Colonic mucosa (tissue), 4 donors: ENCODE measurements around the gene AXIN1. TPM values are rescaled to one million over a fixed set of nuclear protein-coding genes. Genes with fewer than 3 reads are reported as not detected.
A peak's percentile ranks its signal among the peaks of the same experiment; 100 is the strongest.

Experiments used
- DNase-seq: peaks from one replicate; pipeline ENCODE4 v3.0.0-alpha.2; 2020
- H3K27ac ChIP-seq: fragments of 200-600 bp; one replicate; pipeline ENCODE4 v1.8.0; 2021
- H3K27me3 ChIP-seq: fragments of 200-600 bp; one replicate; pipeline ENCODE4 v1.8.0; 2021
- H3K36me3 ChIP-seq: fragments of 200-600 bp; one replicate; pipeline ENCODE4 v1.8.0; 2021
- H3K4me1 ChIP-seq: fragments of 200-600 bp; one replicate; pipeline ENCODE4 v1.8.0; 2021; ENCODE audit warnings: mild to moderate bottlenecking
- H3K4me3 ChIP-seq: fragments of 200-600 bp; one replicate; pipeline ENCODE4 v1.8.0; 2021
- H3K9ac ChIP-seq, 2 donors: one replicate each; pipeline ENCODE4 v1.7.0; 2013; ENCODE audit warnings: control low read depth in 2 of 2, low read depth in 2 of 2, low read length in 2 of 2
- H3K9me3 ChIP-seq: fragments of 200-600 bp; one replicate; pipeline ENCODE4 v1.8.0; 2021
- intact Hi-C: fragments of 100-400 bp; cut with DNase I; formaldehyde crosslinking; loops from one replicate; pipeline ENCODE4 v1.14.1; 2022
- total RNA-seq, 2 donors: library from RNA; stranded (reverse); fragmentation: NEBNext Ultra II Directional in 1 of 2; extraction: Animal tissue kit (Norgen Biotek cat#: 25700) in 1 of 2; gene quantifications; one replicate each; pipeline ENCODE4 v1.2.1, GENCODE V29; 2021
- TF ChIP-seq, protein P1 (sequence below): fragments of 200-600 bp; IDR thresholded peaks from one replicate; pipeline ENCODE4 v1.8.0; 2022; ENCODE audit warnings: antibody characterized with exemption, mild to moderate bottlenecking
- donor health status: healthy.
- donor health status: DM: no; HTN: no; CAD: no.
- donor health status: DM: no; HTN: no; CAD: no.

The AXIN1 gene
- total RNA-seq, 2 donors from 2014 or later = 33.4 to 34.3 TPM

DNA sequence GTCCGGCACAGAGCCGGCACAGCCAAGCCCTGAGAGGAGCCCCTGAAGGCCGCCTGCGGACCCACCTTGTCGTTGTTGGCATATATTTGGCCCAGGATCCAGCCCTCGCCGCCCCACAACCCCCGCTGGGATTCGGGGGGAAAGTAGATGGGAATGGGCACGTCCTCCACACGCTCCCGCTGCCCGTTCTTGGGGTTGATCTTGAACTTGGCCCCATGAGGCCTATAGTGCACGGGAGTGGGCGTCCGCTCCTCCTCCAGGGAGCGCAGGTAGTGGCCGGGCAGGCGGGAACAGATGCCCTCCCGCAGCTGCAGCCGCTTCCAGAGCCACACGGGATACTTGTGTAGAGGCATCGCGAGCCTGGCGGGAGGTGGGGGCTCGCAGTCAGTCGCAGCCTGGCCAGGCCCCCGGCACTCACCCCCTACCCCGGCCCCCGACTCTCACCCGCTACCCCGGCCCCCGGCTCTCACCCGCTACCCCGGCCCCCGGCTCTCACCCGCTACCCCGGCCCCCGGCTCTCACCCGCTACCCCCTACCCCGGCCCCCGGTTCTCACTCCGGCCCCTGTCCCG, 17.4 kb upstream of the AXIN1 start:
- H3K4me3 ChIP-seq = peak overlapping the region; percentile 41
- DNase-seq = no peak
- H3K27me3 ChIP-seq = no peaks in the 10 kb centered on the region
- H3K9ac ChIP-seq = no peak overlapping the region
- H3K36me3 ChIP-seq = peaks cover 4% of the 10 kb centered on the region
- H3K9me3 ChIP-seq = no peaks in the 10 kb centered on the region
- intact Hi-C loops = loop anchor here (10.0 kb wide), 1 partner anchor 145 kb away; the partner anchor contains the start of gene LUC7L
- no peak overlapping the region for H3K27ac ChIP-seq
- TF ChIP-seq, protein P1, sequence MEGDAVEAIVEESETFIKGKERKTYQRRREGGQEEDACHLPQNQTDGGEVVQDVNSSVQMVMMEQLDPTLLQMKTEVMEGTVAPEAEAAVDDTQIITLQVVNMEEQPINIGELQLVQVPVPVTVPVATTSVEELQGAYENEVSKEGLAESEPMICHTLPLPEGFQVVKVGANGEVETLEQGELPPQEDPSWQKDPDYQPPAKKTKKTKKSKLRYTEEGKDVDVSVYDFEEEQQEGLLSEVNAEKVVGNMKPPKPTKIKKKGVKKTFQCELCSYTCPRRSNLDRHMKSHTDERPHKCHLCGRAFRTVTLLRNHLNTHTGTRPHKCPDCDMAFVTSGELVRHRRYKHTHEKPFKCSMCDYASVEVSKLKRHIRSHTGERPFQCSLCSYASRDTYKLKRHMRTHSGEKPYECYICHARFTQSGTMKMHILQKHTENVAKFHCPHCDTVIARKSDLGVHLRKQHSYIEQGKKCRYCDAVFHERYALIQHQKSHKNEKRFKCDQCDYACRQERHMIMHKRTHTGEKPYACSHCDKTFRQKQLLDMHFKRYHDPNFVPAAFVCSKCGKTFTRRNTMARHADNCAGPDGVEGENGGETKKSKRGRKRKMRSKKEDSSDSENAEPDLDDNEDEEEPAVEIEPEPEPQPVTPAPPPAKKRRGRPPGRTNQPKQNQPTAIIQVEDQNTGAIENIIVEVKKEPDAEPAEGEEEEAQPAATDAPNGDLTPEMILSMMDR = no peak
- peaks cover 5% of the 10 kb centered on the region for H3K4me1 ChIP-seq

DNA sequence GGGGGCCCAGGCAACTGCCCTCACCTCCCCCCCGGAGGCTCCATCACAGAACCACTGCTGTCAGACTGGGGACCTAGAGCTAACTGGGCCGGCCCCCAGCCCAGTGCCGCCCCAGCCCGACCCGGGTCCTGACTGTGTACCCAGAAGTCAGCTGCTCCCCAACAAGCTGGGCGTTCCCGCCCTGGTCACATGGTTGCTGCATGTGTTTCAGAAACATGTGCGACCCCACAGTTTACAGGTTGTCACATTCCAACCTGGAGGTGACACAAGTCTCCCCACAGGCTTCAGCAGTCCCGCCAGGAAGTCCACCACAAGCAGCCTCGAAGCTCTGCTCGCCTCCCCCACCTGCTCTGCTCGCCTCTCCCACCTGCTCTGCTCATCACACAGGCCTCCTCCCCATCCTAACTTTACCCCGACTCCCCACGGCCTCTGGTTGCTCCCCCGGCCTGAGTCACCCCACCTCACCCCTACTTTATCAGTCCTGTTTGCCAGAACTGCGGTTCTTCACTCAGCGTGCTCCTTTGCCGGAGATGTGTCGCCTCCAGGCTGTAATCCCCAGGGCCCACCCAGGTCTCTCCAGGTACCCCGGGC, 16.8 kb upstream of the AXIN1 start:
- intact Hi-C loops = loop anchor here (10.0 kb wide), 1 partner anchor 145 kb away; the partner anchor contains the start of gene LUC7L
- no peak for DNase-seq

DNA sequence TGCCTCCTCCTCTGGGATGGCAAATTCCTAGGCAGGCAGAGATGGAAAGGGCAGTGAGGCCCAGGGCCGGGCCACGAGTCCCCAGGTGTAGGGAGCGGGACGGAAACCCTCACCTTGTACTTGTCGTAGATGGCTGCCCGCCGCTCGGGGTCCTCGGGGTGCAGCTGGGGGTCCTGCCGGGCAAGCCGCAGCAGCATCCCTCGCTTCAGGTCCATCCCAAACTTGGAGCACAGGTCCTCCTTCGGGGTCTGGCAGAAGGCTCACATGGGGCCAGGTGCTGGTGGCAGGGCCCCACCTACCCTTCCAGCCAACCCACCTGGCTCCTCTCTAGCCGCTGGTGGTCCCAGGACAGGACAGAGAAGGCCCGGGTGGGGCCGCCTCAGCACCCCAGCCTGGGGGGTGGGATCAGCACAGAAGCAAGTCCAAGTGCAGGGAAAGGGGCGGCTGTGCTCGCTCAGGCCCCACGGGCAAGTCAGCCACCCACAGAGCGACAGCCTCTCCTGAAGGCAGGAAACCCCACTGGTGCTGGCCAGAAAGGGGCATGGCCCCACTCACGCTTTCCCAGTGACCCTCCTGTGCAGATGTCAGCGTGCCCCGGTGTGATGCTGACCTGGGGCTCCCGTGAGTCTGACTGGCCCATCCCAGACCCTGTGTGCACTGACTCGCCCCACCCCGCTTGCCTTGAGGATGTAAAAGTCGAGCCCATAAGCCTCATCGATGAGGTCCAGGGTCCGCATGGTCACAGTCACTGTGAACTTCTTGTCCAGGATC, 16.1 kb upstream of the AXIN1 start:
- Histone ChIP-seq H3K9me3 (no peaks in the 10 kb centered on the region), H3K9ac (no peak overlapping the region), H3K4me1 (peaks cover 5% of the 10 kb centered on the region), H3K36me3 (no peaks in the 10 kb centered on the region), H3K27me3 (no peaks in the 10 kb centered on the region), H3K4me3 (no peak overlapping the region), H3K27ac (no peak overlapping the region)
- TF ChIP-seq, protein P1 = no peak
- intact Hi-C loops = loop anchor here (10.0 kb wide), 1 partner anchor 144 kb away; the partner anchor contains the start of gene LUC7L
- DNase-seq = no peak

More for the DNA sequence above, 16.8 kb upstream of the AXIN1 start:
- TF ChIP-seq, protein P1 = no peak
- Histone ChIP-seq H3K4me3 (peak overlapping the region; percentile 41), H3K9me3 (no peaks in the 10 kb centered on the region), H3K9ac (no peak overlapping the region), H3K27ac (no peak overlapping the region), H3K27me3 (no peaks in the 10 kb centered on the region), H3K36me3 (no peaks in the 10 kb centered on the region), H3K4me1 (peaks cover 5% of the 10 kb centered on the region)

DNA sequence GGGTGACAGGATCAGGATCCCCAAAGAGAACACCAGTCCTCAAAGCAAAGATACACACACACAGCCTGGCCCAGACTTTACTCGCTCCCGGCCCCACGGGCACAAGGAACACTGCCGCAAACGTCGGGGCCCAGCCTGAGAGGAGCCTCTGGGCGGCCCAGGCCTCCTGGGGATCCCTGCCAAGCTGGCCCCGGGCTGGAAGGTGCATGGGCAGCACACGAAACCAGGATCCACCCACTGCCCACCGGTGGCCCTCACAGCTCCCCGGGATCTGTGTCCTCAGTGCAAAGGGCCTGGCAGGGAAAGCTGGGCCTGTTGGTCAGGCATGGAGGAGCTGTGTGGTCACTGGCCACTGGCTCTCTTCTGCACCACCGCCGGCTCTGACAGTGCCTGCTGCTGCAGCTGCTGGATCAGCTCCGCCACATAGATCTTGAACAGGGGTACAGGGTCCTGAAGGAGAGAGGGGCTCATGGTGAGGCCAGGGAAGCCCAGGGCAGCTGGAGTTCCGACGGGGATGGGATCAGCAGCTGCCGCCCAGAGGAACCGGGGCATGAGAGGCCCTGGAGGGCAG, 14.9 kb upstream of the AXIN1 start:
- TF ChIP-seq, protein P1 = no peak
- intact Hi-C loops = loop anchor here (10.0 kb wide), 1 partner anchor 143 kb away; the partner anchor contains the start of gene LUC7L
- no peak overlapping the region for H3K4me3 ChIP-seq

DNA sequence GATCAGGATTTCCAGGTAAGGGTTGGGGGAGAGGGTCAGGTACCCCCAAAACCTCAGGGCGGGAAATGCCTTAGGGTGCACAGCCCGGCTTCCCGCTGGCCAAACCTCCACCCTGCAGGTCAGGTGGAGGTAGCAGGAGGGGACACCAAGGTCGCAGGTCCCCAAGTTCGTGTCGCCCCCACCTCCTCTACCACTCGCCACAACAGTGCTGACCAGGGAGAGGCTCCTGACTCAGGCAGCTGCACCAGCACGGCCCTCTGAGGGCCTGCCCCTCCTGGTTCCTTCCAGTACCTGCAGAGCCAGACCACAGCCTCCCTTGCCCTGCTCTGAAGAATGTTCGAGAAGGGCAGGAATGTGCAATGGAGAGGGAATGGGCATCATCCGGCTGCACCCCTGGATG, 14.0 kb upstream of the AXIN1 start:
- TF ChIP-seq, protein P1 = no peak
- H3K27me3 ChIP-seq = no peaks in the 10 kb centered on the region
- no peak for DNase-seq
- peaks cover 5% of the 10 kb centered on the region for H3K4me1 ChIP-seq
- H3K9me3 ChIP-seq = no peaks in the 10 kb centered on the region
- no peak overlapping the region for H3K4me3 ChIP-seq
- no peak overlapping the region for H3K27ac ChIP-seq
- H3K36me3 ChIP-seq = no peaks in the 10 kb centered on the region
- no peak overlapping the region for H3K9ac ChIP-seq
- intact Hi-C loops = loop anchor here (10.0 kb wide), 1 partner anchor 142 kb away; the partner anchor contains the start of gene LUC7L

More for the DNA sequence above, 14.9 kb upstream of the AXIN1 start:
- Histone ChIP-seq H3K9me3 (no peaks in the 10 kb centered on the region), H3K4me1 (peaks cover 5% of the 10 kb centered on the region), H3K9ac (no peak overlapping the region), H3K27me3 (no peaks in the 10 kb centered on the region), H3K36me3 (no peaks in the 10 kb centered on the region), H3K27ac (no peak overlapping the region)
- no peak for DNase-seq
